GM18873 (cell line): ENCODE results near the gene AMN.

Experiments used
- ATAC-seq: cut with Tn5 transposase; IDR thresholded peaks from one replicate; pipeline ENCODE4 v1.9.1; 2021; ENCODE audit warnings: mild to moderate bottlenecking, moderate library complexity, moderate number of reproducible peaks; ENCODE audit not compliant: unreplicated experiment, low FRiP score

AMN gene

GRCh38 chr14:102941419-102942011 lies 19.1 kb downstream of the AMN start:
- no peak for ATAC-seq

GRCh38 chr14:102942069-102942468 lies 19.6 kb downstream of the AMN start:
- ATAC-seq: no peak

DNA sequence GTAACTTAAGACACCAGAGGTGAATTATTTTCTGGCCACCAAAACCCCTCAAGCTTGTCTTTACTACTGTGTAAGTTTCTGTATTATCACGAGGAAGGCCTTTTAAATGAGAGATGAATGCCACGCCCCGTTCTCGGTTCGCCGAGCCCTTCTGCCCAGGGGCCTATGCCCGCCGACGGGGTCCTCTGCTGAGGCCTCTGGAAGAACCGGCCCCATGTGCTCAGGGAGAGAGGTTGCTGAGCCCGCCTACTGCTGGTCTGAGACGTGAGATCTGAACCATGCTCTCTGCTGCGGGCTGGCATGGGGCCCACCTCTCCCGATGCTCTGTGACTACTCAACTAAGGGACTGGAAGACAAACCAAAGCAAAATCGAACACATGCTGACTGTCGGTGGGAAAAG lies 21.0 kb downstream of the AMN start:
- no peak for ATAC-seq

GRCh38 chr14:102943979-102944378 lies 21.5 kb downstream of the AMN start:
- ATAC-seq: no peak

GRCh38 chr14:102944448-102945330 lies 22.2 kb downstream of the AMN start:
- no peak for ATAC-seq

DNA sequence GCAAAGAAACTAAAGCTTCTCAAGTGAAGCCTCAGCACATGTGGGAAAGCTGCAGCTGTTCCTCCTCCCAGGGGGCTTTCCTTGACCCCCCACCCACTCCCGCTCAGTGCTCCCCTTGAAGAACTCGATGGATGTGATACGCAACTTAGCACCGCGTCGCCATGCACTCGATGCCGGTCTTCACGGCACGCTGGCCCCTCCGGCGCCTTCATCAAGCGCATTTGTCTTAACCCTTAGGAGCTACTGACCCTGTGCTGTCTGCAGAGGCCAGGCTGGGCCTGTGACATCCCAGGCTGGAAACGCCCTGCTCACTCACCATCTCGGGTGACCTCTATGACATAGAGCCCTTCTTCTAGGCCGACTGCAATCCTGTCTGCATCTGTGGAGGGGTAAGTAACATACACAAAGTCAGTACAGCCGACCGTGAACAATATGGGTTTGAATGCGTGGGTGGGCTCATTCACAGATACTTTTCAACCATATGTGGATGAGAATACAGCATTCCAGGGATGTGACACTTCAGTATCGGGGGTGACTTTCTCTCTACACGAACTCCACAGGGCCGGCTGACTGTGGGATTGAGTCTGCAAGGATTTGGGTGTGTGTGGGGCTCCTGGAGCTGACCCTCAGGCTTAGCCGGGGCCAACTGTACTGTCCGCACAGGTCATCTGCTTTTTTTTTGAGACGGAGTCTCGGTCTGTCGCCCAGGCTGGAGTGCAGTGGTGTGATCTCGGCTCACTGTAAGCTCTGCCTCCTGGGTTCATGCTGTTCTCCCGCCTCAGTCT lies 23.1 kb downstream of the AMN start:
- ATAC-seq: no peak

- no peak for ATAC-seq
These were observed 25.0 kb downstream of the AMN start for GRCh38 chr14:102947321-102948103.

DNA sequence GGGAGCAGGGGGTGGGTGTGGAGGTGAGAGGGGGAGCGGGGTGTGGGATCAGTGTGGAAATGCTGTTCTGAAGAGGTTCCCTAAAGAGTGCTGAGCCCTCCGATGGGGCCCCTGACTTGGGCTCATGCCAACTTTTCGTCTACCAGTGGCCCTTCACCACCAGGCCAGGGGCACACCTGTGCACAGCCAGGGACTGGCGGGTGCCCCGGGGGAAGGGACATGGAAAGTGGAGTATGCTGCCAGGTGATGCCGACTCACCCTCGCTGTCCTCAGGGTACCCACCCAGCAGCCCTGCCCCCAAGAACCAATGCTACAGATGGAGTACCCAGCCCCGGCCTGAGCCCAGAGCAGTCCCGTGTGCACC lies 26.2 kb downstream of the AMN start:
- ATAC-seq: no peak

GRCh38 chr14:102949062-102949800 lies 26.8 kb downstream of the AMN start:
- ATAC-seq: no peak

DNA sequence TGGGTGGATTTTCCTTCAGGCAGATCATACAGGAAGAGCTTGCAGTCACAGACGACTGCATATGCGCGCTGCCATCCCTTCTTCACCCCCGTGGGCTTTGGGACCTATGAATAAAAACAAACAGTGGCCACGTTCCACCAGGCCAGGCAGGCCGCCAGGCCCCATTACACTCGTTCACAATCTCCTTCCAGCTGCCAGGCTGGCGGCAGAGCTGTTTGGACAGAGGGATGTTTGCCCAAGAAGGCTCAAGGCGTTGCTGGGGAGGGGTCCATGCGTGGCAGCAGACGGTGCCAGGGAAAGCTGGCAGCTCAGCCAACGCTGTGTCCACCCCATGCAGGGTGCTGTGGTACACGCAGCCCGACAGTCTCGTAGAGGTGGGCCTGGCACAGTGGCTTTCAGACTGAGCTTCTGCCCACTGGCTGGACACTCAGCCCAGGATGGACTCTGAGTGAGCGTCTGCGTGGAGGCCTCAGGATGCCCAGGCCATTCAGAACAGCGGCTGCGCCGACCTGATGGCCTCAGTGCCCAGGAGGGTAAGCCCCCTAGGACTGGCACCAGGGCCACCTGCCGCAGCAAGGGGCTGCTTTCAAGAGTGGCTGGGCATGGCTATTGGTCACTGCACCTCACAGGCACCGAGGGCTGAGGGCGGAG lies 27.5 kb downstream of the AMN start:
- no peak for ATAC-seq

DNA sequence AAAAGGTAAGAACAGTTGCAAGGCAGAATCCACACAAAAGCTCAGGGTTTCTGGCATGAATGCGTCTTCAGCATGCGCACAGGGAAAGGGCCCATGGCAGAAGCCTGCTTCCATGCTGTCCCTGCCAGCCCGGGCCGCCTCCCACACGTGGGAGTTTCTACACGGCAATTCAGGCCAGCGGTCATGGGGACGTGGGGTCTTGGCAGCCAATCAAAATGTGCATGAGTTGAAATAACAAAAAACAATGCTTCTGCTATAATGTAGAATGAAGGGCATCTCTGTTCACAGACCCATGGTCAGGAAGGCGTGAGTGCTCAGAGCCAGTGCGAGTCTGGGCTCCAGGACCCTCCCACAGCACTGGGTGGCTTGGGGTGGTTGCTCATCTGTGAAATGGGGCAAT lies 28.6 kb downstream of the AMN start:
- ATAC-seq: no peak

DNA sequence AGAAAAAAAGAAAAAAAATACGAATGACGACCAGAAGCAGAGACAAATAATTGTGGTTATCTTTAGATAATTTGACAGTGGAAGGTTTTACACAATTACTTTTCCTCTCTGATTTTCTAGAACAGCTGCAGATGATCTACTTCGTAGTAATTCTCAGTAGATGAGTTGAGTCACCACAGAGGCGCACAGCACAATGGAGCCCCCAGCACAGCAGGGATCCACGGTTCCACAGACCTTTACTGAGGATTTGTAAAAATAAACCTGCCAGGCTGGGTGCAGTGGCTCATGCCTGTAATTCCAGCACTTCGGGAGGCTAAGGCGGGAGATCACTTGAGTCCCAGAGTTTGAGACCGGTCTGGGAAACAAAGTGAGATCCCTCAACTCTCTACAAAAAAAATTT lies 29.3 kb downstream of the AMN start:
- ATAC-seq: no peak

GRCh38 chr14:102952276-102952675 lies 29.8 kb downstream of the AMN start:
- ATAC-seq: no peak

DNA sequence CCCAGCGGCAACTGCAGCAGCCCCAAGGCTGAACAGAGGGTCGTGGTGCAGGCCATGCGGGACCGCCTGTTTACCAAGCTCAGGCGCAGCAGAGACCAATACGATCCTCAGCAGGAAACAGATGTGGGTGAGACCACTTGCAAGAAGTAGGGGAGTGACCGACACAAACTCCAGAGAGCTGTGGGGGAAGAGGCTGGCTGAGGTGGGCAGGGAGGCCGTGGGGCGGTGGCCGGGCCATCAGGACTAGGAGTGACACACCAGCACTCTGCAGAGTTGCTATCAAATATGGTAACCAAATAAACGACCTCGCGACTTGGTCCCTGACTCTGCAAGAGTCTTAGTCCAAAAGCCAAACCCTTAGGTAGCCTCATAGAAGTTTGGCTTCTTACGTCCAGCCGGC lies 30.6 kb downstream of the AMN start:
- no peak for ATAC-seq

GRCh38 chr14:102954081-102954789 lies 31.8 kb downstream of the AMN start:
- no peak for ATAC-seq

DNA sequence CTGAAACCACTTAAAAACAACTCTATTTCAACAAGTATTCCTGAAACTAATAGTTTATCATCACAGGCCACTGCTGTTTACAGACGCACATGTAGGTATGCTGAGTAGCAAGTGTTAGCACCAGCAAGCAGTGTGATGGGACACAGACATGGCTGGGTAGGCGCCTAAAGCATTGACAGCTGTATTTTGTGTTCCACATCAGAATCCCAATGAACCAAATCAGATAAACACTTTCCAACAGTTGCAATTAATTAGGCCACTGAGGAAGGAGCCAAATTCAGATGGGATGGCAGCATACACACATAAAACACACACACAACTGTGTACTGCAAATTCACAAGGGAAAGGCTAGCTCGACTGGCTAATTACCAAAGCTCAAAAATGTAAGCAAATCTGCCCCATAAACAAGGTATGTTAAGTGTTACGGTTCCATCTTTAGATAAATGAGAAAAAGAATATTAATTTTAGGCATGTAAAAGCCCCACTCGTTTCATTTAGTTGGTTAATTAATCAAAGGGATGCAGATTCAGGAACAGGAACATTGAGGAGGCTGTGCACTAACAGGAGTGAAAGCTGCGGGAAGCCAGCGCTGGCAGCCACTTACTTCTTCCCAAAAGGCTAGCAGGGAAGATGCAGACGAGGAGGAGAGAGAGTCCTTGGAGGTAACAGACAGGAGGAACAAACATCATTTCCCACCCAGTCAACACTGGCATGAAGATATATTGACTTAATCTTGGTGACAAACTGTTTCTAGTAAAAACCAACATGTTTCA lies 33.4 kb downstream of the AMN start:
- no peak for ATAC-seq

GRCh38 chr14:102957222-102957621 lies 34.8 kb downstream of the AMN start:
- no peak for ATAC-seq

- ATAC-seq: no peak
These were observed 36.0 kb downstream of the AMN start for GRCh38 chr14:102958461-102958860.
